ENCODE data around the gene ACOXL.

DNA sequence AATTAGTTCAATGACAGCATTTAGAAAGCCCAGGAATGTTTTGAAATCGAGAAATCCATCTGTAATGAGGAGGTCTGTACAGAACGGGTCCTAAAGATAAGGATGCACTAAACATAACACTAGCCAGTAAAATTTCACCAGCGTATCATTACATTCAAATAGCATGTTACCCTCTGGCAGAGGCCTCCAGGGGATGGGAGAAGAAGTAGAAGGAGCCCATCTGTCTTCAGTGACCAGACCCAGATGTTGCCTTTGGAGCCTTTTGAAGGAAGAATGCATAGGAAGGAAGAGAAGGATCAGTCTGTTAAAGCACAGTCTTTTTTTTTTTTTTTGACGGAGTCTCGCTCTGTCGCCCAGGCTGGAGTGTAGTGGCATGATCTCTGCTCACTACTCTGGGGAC is 302.2 kb downstream of the ACOXL start:
- TF ChIP-seq, protein P1, sequence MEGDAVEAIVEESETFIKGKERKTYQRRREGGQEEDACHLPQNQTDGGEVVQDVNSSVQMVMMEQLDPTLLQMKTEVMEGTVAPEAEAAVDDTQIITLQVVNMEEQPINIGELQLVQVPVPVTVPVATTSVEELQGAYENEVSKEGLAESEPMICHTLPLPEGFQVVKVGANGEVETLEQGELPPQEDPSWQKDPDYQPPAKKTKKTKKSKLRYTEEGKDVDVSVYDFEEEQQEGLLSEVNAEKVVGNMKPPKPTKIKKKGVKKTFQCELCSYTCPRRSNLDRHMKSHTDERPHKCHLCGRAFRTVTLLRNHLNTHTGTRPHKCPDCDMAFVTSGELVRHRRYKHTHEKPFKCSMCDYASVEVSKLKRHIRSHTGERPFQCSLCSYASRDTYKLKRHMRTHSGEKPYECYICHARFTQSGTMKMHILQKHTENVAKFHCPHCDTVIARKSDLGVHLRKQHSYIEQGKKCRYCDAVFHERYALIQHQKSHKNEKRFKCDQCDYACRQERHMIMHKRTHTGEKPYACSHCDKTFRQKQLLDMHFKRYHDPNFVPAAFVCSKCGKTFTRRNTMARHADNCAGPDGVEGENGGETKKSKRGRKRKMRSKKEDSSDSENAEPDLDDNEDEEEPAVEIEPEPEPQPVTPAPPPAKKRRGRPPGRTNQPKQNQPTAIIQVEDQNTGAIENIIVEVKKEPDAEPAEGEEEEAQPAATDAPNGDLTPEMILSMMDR (IDR thresholded peaks at IDR 0.05), result no peak
- TF ChIP-seq POLR2A (IDR thresholded peaks at IDR 0.05), result no peak

Data from testis (tissue), 2 donors.